ENCODE results near the gene CEBPZOS.
A peak's percentile ranks its signal among the peaks of the same experiment; 100 is the strongest.

CEBPZOS gene

GRCh38 chr2:37196320-37197195, at the start of gene CEBPZOS:
CEBPZOS (plus strand) TSS chr2:37196496; CDS start chr2:37199705, 3,209 bp downstream.
- Mint-ChIP-seq H3K27ac (peak within 1 kb of the TSS in 1 of 3 experiments; percentile 70), H3K36me3 (ENCODE audit: low read depth) (peaks cover 9% of the 10 kb centered on the region), H3K9me3 (no peaks in the 10 kb centered on the region), H3K4me3 (peak within 1 kb of the TSS; percentile 65 to 79 (median 74)), H3K27me3 (ENCODE audit: low read depth) (no peaks in the 10 kb centered on the region), H3K4me1 (no peaks in the 10 kb centered on the region)
- no peak for TF ChIP-seq CTCF (IDR thresholded peaks at IDR 0.05; ENCODE audit: unreplicated experiment in 3 of 3)

- Mint-ChIP-seq H3K4me1 (peaks cover 10% of the 10 kb centered on the region), H3K27me3 (ENCODE audit: low read depth) (no peaks in the 10 kb centered on the region), H3K36me3 (ENCODE audit: low read depth) (peaks cover 50% of the 10 kb centered on the region), H3K9me3 (peaks cover 6% of the 10 kb centered on the region), H3K4me3 (no peak overlapping the region), H3K27ac (no peak overlapping the region)
- TF ChIP-seq CTCF (IDR thresholded peaks at IDR 0.05; ENCODE audit: unreplicated experiment in 3 of 3): no peak
Observed at GRCh38 chr2:37148325-37148724, 48.0 kb upstream of the CEBPZOS start.

- Mint-ChIP-seq H3K4me1 (peaks cover 10% of the 10 kb centered on the region), H3K4me3 (no peak overlapping the region), H3K36me3 (ENCODE audit: low read depth) (peaks cover 57% of the 10 kb centered on the region), H3K27me3 (ENCODE audit: low read depth) (no peaks in the 10 kb centered on the region), H3K27ac (no peak overlapping the region), H3K9me3 (peaks cover 7% of the 10 kb centered on the region)
- no peak for TF ChIP-seq CTCF (IDR thresholded peaks at IDR 0.05; ENCODE audit: unreplicated experiment in 3 of 3)
Observed at GRCh38 chr2:37149626-37150322, 46.5 kb upstream of the CEBPZOS start.

GRCh38 chr2:37153224-37153623, 43.1 kb upstream of the CEBPZOS start:
- Mint-ChIP-seq H3K27ac (no peak overlapping the region), H3K4me1 (peaks cover 18% of the 10 kb centered on the region), H3K27me3 (ENCODE audit: low read depth) (no peaks in the 10 kb centered on the region), H3K9me3 (peaks cover 10% of the 10 kb centered on the region), H3K36me3 (ENCODE audit: low read depth) (peaks cover 42% of the 10 kb centered on the region), H3K4me3 (no peak overlapping the region)
- TF ChIP-seq CTCF (IDR thresholded peaks at IDR 0.05; ENCODE audit: unreplicated experiment in 3 of 3): no peak

- Mint-ChIP-seq H3K36me3 (ENCODE audit: low read depth) (peaks cover 33% of the 10 kb centered on the region), H3K9me3 (peaks cover 13% of the 10 kb centered on the region), H3K27ac (peak overlapping the region in 1 of 3 experiments; percentile 88), H3K4me3 (peak overlapping the region in 2 of 3 experiments; percentile 95 to 97), H3K27me3 (ENCODE audit: low read depth) (peaks cover 4% of the 10 kb centered on the region), H3K4me1 (peaks cover 15% of the 10 kb centered on the region)
- no peak for TF ChIP-seq CTCF (IDR thresholded peaks at IDR 0.05; ENCODE audit: unreplicated experiment in 3 of 3)
Observed at GRCh38 chr2:37154785-37155184, 41.5 kb upstream of the CEBPZOS start.
